ENCODE results near the gene WEE1.
"Not testable (repeated sequence)": the region's sequence is repeated elsewhere in the genome, so short reads cannot be mapped to it uniquely, and the experiment has no call there.

Gene WEE1

DNA sequence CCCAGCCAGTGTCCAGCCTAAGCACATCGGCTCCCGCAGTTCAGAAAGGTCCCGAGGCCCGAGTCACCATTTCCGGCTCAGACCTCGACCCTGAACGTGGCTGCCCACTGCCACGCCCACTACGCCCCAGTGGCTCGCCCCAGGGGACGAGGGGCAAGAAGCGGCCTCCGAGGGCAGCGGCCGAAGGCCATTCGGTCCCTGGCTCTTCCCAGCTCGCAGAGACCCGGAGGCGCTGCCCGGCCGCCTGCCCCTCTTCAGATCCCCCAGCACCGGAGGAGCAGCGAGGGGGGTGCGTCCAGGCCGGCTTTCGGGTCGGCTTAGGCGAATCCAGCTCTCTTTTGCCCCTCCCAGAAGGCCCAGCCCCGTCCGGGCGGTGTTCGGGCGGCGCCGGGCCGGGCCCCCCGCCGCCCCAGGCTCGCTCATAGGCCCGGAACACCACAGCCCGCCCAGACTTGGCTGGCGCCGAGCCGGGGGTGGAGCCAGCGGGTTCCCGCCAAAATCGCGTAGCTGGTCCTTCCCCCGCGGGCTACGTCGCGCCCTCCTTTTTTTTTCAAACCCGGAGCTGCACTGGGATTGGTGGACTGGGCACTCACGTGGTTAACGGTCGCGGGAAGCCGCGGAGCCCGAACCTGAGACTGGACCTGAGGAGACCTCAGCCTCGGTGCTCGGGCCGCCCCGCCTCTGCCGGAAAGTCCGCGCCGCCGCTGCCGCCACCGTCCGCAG, at the start of gene WEE1:
Gene WEE1, plus strand, starts transcription at position 619 of the 723 bp plus-strand sequence. CDS start 264 bp downstream, outside the sequence.
- DNase-seq = peak; percentile 99

DNA sequence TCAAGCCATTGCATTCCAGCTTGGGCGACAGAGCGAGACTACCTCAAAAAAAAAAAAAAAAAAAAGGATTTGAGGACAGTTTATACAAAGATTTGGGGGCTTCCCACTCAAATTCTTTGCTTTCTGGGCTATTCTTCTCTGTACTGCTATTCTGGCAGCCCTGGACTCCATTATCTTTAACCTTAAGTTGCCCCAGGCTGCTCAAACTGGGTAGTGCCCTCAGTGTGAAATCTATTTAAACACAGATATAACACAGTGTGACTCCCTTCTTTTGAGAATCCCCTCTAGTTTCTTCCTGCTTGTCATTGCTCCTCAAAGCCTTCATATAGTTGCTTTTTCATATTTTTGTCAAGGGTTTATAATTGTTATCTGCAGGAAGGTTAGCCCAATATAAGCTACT, 49.5 kb upstream of the WEE1 start:
- DNase-seq = no peak

DNA sequence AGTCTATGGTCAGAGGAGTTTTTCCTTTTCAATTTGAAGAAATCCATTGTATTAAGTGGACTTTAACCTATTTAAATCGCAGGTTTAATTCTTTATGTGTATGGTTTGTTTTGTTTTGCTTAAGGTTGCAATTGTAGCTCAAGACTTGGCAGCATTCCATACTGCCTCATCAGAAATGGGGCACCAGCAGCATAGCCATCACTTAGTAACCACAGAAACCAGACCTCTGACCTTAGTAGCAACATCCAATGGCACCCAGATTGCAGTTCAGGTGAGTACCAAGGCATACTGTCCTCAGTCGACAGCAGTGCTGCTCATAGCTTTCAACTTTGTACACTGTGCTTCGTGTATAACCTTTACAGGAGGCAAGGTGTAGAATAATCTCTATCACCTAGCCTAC, 48.4 kb upstream of the WEE1 start:
- DNase-seq = no peak

DNA sequence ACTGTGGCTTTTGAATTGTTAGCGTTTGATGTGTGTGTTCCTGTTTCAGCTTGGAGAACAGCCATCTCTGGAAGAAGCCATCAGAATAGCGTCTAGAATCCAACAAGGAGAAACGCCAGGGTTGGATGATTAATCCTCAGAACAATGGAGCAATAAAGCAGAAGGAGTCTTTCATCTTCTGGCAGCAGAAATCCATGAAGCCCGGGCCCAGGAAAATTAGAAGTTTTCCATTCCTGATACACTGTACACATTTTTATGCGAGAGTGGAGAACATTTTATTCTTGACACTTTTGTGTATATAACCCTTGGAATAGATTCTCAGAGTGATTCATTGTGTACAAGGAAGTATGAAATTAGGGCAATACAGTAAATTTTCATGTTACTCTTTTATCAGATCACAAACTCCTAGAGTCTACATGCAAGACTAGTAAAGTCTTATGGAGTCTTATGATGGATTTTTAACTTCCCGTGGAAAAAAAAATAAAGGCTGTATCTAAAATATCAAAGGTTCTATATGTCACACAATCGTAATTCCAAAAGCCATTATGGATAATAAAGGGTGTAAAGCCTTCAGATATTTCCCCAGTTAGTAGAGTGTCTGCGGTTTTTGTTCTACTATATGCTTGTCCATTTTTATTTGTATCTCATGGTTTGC, 45.9 kb upstream of the WEE1 start:
- DNase-seq = no peak

DNA sequence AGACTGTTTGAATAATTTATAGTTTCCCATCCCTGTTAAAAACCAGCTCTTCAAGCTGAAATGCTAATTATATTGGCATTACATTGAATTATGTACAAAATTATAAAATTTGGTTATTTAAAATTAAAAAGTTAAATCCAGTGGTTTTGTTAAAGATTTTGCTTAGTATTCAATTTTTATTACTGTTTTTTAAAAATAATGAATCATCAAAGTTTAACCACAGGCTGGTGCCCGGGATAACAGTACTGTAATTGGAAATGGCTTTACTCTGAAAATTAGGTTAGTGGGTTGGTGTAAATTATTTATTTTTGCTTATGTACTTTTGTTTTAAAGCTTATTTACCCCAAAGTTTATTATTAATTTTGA, 45.4 kb upstream of the WEE1 start:
- no peak for DNase-seq

DNA sequence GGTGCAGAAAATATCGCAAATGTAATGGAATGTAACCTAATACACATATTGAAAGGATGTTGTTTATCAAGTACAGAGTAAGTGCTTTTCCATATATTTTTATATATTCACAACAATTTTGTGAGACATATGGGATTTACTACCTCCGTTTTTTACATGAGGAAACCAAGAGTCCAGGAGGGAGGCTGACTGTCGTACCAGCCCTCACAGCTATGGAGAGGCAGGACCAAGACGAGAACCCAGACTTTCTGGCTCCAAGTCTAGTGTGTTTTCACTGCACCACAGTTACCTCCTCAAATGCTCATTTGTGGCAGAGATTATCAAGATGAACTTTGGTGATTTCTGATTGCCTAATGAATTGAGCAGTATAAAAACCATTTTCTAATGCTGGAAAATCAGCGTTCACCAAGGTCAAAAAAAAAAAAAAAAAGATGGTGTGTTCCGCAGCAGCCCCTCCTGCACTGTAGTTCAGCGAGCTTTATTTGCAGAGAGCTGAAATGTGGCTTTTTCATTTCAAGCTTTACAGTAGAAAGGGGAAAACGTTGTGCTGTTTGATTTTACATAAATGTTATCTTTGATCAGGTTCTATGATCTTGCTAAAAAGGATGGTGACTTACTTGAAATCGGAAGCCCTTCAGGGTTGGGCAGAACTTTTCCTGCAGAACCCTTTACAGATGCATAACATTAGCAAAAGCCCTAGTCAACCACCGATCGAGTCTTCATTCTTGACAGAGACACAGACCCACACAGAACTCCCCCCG, 44.7 kb upstream of the WEE1 start:
- no peak for DNase-seq

DNA sequence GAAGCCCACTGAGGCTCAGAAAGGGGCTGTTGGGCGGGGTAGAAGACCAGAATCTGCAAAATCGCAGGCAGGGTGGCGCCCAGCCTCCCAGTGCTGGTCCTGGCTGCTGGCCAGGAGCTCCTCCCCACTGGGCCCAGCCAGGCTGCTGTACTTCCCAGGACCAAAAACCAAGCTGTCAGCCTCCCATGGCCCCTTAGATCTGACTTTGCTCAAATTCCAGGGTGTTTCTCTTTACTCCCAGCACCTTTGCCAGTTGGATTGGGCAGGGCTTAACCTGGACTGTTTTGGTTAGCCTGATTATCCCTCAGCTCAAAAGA, 44.2 kb upstream of the WEE1 start:
- DNase-seq = no peak

DNA sequence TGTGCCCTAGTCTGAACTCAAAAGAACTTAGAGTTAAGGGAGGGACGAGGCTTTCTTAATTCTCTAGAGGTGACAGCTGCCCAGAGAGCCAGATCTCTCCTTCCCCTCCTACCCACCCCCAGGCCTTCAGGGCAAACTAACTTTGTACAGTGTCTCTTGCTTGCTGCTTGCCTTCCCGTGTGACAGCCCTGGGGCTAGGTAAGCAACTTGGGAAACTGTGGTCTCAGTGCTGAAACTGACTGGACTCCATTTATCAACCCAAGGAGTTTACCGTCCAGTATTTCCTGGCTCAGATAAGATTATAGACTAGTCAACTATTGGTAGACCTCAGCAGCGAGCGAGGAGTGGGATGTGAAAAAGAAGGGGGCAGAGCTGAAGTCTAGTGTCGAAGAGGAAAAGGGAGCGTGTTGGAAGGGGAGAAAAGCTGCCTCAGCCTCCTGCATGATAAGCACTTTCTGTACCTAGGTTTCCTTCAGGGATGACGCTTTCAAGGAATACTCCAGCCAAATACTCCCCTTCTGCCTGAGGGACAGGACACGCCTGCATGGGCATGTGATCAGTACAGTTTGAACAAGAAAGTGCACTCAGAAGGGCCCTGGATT, 43.3 kb upstream of the WEE1 start:
- no peak for DNase-seq

DNA sequence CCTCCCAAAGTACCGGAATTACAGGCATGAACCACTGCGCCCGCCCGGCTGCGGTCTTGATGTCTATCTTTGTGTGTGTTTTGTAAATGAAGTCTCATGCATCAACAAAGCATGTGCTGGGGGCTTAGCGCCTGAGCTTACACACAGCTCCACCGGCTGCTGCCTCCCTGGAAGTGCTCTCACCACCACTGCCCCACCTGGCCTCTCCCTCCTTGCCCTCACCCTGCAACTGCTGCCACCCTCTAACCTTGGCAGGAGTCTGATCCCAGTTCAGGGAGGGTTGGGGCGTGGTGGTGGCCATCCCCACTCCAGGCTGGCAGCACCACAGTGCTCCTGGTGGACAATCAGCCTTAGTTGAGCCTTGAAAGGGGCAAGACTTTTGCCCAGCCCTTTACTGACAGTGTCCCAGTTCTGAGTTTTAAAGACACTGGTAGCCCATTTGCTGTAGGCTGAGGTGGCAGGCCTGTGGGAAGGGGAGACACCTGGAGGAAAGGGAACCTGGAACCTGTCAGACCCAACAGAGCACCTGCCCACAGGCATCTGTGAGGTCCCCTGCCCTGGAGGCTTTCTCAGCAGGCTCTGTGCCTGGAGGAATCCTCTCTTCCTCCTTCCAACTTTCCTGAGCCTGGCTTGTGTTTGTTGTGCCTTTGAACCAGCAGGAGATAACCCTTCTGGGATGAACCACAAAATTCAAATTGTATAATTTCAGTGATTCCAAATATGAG, 42.4 kb upstream of the WEE1 start:
- DNase-seq = no peak

DNA sequence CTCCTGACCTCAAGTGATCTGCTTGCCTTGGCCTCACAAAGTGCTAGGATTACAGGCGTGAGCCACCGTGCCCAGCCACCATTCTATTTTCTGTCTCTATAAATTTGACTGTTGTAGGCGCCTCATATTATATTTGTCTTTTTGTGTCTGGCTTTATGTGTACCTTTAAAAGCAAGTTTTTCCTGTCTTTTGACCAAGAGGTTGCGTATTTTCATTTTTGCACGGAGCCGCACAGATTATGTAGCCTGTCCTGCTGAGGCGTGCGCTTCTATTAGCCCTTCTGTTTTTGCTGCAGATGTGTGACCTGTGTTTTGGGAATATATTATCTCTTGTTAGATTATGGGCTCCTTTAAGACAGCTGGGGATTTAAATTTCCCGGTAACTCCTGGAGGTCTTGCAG, 40.4 kb upstream of the WEE1 start:
- DNase-seq = no peak

DNA sequence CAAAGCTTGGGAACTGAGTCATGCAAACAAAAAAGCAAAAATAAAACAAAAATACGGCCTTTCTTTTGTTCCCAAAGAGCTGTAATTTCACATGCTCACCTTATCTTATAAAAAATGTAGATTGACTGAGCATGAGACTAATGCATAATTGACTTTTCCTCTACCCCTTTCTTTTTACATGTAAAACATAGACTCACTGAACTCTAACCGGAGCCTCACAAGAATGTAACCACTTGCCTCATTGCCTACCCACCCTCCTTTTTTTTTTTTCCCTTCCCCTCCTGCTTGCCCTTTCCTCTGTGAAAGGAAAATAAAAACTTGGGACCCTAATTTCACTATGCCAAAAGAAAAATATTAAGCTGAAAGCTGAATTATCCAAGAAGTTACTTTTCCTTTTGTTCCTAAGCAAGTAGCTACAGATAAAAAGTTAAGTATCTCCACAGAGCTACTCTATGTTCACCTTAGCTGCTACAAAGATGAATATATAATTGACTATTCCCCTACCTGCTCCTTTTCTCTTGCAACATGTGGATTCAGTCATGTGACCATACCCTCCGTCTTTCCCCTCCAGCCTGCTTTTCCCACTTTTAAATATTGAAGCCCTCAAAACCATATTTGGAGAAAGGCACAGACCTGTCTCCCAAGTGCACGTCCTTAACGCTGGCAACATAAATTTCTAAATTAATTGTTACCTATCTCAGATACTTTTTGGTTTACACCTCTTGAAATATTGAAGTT, 39.6 kb upstream of the WEE1 start:
- DNase-seq = no peak

DNA sequence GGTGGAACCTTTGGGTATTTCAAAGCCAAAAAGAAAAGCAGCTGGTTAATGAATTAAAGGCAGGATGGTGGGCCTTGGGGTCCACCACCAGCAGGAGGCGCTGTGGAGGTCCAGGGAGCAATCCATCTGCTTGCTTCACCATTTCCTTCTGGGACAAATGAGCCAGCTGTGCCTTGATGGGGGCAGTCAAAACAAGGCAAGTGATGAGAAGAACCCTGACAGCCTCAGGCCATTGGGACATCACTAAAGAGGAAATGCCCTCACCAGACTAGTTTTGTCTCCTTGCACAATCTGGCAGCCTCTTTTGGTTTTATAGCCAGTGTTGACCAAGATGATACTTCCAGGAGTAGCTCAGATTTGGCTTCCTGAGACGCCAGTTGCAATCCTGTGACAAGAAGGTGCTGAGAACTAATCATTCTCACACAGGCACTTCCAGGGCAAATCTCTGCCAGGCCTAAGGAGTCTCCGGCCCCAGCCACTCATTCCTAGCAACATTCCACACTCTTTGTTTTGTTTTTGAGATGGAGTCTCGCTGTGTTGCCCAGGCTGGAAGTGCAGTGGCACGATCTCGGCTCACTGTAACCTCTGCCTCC, 38.2 kb upstream of the WEE1 start:
- DNase-seq = peak; percentile 88

DNA sequence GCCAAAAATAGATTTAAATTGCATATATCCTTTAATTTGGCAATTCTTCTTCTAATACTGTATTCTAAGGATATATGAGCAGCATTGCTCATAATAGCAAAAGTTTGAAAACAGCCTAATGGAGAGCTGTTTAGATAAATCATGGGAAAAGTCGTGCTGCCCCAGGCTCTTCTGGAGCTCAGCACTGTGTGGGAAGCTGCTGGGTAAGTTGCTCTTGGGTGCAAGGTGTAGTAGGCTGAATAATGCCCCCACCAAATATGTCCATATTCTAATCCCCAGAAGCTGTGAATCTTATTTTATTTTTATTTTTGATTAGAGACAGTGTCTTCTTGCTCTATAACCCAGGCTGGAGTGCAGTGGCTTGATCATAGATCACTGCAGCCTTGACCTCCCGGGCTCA, 34.9 kb upstream of the WEE1 start:
- DNase-seq = no peak

DNA sequence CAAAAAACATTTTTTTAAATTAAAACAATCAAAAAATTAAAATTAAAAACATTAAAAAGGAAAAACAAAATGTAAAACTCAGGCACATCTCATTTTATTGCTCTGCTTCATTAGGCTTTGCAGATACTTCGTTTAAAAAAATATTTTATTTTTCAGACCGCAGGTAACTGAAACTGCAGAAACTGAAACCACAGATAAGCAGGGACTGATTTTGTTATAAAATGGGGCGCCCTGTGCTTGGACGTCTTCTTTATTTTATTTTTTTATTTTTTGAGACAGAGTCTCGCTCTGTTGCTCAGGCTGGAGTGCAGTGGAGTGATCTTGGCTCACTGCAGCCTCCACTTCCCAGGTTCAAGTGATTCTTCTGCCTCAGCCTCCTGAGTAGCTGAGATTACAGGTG, 24.3 kb upstream of the WEE1 start:
- DNase-seq = not testable (repeated sequence)

DNA sequence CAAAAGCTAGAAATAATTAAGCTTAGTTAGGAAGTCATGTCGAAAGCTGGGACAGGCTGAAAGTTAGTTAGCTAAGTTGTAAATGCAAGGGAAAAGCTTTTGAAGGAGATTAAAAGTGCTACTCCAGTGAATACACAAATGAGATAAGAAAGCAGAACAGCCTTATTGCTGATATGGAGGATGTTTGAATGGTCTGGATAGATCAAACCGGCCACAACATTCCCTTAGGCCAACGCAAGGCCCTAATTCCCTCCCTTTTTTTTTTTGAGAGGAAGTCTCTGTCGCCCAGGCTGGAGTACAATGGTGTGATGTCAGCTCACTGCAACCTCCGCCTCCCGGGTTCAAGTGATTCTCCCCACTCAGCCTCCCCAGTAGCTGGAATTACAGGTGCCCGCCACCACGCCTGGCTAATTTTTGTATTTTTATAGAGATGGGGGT, 23.3 kb upstream of the WEE1 start:
- DNase-seq = no peak

DNA sequence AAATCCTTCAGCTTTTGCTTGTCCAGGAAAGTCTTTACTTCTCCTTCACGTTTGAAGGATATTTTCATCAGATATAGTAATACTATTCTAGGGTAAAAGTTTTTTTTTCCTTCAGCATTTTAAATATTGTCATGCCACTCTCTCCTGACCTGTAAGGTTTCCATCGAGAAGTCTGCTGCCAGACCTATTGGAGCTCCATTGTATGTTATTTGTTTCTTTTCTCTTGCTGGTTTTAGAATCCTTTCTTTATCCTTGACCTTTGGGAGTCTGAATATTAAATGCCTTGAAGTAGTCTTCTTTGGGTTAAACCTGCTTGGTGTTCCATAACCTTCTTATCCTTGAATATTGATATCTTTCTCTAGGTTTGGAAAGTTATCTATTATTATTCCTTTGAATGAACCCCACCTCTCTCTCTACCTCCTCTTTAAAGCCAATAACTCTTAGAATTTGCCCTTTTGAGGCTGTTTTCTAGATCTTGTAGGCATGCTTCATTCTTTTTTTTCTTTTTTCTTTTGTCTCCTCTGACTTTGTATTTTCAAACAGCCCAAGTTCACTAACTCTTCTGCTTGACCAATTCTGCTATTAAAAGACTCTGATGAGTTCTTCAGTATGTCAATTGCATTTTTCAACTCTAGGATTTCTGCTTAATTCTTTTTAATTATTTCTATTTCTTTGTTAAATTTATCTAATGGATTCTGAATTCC, 12.0 kb upstream of the WEE1 start:
- DNase-seq = no peak

DNA sequence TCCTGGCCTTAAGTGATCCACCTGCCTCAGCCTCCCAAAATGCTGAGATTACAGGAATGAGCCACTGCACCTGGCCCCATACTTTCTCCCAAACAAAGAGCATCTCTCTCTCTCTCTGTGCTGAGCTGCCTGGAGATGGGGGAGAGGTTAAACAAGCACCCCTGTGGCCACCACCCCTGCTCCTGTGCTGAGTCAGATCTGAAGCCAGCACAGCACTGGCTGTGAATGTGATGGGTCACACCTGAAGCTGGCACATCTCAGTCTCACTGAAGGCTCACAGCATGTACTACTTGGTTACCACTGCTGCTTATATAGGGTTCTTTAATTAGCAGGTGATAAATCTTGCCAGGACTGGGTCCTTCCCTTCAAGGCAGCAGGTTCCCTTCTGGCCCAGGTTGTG, 10.8 kb upstream of the WEE1 start:
- DNase-seq = peak; percentile 12

DNA sequence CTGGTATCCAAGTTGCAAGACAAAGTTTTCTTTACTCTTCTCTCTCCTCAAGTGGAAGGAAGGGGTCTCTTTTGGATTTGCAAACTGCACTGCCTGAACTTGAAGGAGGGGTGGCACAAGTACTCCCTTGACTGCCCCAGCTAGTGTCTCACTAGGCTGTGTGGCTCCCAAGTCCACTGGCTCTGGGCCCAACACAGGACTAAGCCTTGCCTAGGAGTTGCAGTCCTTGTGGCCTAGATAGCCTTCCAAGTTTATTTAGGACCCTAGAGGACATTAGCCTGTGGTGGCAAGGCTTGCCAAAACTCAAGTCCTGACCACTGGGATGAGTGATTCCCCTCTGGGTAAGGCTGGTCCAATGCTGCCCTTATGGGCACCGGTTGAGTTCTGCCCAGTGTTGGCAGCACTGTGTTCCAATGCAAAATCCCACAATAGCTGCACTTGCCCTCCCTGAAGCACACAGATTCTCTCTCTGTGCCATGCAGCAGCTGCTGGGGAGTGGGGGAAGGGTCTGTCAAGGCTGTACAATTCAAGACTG, 10.2 kb upstream of the WEE1 start:
- no peak for DNase-seq

DNA sequence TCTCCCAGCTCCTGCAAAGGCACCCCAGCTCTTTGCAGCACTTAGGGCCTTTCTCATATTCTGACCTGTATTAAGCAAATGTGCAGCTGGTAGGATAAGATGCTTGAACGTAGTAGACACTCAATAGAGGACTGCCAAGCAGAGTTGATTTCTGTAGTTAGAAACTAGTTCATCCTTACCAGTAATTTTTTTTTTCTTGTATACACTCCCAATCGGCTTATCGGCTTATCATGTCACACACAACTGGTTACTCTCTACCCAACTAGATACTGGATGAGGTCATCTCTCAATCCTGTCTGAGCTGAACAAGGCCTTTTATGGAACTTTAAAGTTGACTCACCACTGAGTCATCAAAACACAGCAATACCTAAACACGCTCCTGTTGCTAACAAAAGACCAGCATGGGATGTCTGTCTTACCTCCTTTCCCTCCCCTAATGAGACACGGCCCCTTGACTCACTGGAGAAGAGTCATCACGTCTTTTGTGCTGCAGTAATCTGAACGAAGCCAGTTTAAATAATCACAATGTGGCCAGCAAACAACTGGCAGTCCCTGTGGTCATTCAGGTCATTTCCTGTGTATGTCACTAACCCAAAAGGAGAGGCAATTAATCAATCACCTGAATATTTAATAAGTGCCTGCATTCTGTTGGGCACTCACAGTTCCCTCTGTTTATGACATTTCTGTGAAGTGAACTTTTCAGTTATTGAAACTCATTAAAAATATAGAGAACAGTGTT, 7.5 kb upstream of the WEE1 start:
- DNase-seq = peak; percentile 72

DNA sequence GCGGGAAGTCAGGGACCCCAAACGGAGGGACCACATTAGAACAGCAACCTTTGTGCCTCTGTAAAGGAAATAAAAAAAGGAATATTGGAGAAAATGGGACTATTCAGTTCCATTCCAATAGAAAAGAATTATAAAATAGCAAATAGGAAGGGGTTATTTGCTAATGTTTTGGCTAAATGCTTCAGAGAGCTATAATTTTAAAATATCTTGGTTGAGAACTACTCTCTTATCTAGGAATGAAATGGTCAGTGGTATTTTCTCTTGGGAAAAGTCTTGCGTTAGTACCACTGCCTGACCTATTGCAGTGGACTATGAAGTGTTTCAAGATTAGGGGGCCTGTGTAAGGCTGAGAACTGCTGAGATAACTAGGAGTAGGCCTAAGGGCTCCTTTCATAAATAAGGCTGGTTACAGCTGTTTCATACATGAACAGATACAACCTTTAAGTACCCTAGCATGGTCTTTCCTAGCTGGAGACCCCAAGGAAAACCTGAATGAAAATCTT, 6.9 kb upstream of the WEE1 start:
- no peak for DNase-seq

All from activated CD4-positive, alpha-beta T cell treated with anti-CD3 and anti-CD28 coated beads for 48 hours (primary cell).